ENCODE data around the gene NDUFB6.

Gene NDUFB6

DNA sequence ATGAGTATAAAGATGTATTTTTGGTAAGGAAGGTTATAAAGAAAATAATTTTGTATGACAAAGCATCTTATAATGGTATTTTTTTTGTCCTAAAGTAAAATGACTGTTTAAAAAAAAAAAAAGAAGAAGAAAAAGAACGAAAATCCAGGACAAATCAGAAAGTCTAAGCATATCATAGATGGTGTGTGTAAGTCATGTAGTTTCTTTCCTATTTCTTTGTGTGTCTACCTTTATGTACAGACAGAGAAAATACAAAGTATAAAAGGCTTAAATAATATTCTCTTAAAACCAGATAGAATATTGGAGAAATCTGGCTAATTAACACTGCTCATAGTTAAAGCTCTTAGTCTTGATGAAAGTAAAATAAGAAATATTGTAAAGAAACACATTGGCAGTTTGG is 54.7 kb downstream of the NDUFB6 start:
- Histone ChIP-seq H2AFZ (ENCODE audit: low read length) (no peak overlapping the region), H3K9me3 (replicated peaks; ENCODE audit: insufficient read depth, low read length) (no peaks in the 10 kb centered on the region; the same call in 1 of the 2 replicates)
- DNase-seq = no peak

DNA sequence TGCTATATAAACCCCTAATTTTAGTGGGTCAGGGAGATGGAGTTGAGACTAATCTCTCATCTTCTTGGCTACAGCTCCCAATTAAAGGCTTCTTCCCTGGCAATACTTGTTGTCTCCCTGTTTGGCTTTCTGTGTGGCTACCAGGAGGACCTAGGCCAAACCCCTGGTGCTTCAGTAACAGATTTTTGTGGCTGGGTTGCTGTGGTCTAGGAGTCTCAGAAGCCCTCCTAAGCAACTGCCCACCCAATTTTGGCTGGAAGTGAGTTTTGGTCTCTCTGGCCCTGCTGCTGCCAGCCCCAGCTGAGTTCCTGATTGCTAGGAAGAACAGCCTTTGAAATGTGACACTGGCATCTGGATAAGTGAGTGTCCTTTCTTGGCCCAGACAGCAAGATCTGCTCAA is 56.7 kb downstream of the NDUFB6 start:
- Histone ChIP-seq H3K4me2 (ENCODE audit: low read depth, low read length) (no peak overlapping the region), H3F3A (ENCODE audit: insufficient read depth, low read length) (no peaks in the 10 kb centered on the region), H3K9me3 (replicated peaks; ENCODE audit: insufficient read depth, low read length) (no peaks in the 10 kb centered on the region; the same call in 1 of the 2 replicates), H3K4me3 (ENCODE audit: low read length) (no peak overlapping the region), H3K27me3 (replicated peaks; ENCODE audit: insufficient read depth, low read length) (no peaks in the 10 kb centered on the region), H3K27ac (ENCODE audit: low read length) (no peak overlapping the region), H3K9me2 (replicated peaks; ENCODE audit: insufficient read depth, low read length) (no peaks in the 10 kb centered on the region), H3K36me3 (replicated peaks; ENCODE audit: insufficient read depth, low read length) (no peaks in the 10 kb centered on the region; the same call in 1 of the 2 replicates), H4K20me1 (ENCODE audit: insufficient read depth, low read length) (no peaks in the 10 kb centered on the region), H3K4me1 (ENCODE audit: low read length) (no peaks in the 10 kb centered on the region), H3K79me2 (ENCODE audit: low read length) (no peaks in the 10 kb centered on the region), H3K9ac (ENCODE audit: low read length) (no peak overlapping the region), H2AFZ (ENCODE audit: low read length) (no peak overlapping the region)
- TF ChIP-seq, protein P1, sequence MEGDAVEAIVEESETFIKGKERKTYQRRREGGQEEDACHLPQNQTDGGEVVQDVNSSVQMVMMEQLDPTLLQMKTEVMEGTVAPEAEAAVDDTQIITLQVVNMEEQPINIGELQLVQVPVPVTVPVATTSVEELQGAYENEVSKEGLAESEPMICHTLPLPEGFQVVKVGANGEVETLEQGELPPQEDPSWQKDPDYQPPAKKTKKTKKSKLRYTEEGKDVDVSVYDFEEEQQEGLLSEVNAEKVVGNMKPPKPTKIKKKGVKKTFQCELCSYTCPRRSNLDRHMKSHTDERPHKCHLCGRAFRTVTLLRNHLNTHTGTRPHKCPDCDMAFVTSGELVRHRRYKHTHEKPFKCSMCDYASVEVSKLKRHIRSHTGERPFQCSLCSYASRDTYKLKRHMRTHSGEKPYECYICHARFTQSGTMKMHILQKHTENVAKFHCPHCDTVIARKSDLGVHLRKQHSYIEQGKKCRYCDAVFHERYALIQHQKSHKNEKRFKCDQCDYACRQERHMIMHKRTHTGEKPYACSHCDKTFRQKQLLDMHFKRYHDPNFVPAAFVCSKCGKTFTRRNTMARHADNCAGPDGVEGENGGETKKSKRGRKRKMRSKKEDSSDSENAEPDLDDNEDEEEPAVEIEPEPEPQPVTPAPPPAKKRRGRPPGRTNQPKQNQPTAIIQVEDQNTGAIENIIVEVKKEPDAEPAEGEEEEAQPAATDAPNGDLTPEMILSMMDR (IDR thresholded peaks at IDR 0.05; ENCODE audit: low read length) = no peak
- TF ChIP-seq EZH2 (optimal IDR thresholded peaks at IDR 0.05; ENCODE audit: low read depth, low read length) (no peak), EZH2phosphoT487 (IDR thresholded peaks at IDR 0.05; ENCODE audit: low read length) (no peak)
- no peak for DNase-seq

More for the DNA sequence above, 54.7 kb downstream of the NDUFB6 start:
- Histone ChIP-seq H3K9ac (ENCODE audit: low read length) (no peak overlapping the region), H3K79me2 (ENCODE audit: low read length) (no peaks in the 10 kb centered on the region), H3K27ac (ENCODE audit: low read length) (no peak overlapping the region), H3F3A (ENCODE audit: insufficient read depth, low read length) (no peaks in the 10 kb centered on the region), H3K9me2 (replicated peaks; ENCODE audit: insufficient read depth, low read length) (no peaks in the 10 kb centered on the region), H3K4me1 (ENCODE audit: low read length) (no peaks in the 10 kb centered on the region), H3K27me3 (replicated peaks; ENCODE audit: insufficient read depth, low read length) (no peaks in the 10 kb centered on the region), H3K4me2 (ENCODE audit: low read depth, low read length) (no peak overlapping the region), H3K36me3 (replicated peaks; ENCODE audit: insufficient read depth, low read length) (no peaks in the 10 kb centered on the region; the same call in 1 of the 2 replicates), H3K4me3 (ENCODE audit: low read length) (no peak overlapping the region), H4K20me1 (ENCODE audit: insufficient read depth, low read length) (no peaks in the 10 kb centered on the region)
- TF ChIP-seq EZH2 (optimal IDR thresholded peaks at IDR 0.05; ENCODE audit: low read depth, low read length) (no peak), EZH2phosphoT487 (IDR thresholded peaks at IDR 0.05; ENCODE audit: low read length) (no peak)
- TF ChIP-seq, protein P1 (IDR thresholded peaks at IDR 0.05; ENCODE audit: low read length) = no peak

DNA sequence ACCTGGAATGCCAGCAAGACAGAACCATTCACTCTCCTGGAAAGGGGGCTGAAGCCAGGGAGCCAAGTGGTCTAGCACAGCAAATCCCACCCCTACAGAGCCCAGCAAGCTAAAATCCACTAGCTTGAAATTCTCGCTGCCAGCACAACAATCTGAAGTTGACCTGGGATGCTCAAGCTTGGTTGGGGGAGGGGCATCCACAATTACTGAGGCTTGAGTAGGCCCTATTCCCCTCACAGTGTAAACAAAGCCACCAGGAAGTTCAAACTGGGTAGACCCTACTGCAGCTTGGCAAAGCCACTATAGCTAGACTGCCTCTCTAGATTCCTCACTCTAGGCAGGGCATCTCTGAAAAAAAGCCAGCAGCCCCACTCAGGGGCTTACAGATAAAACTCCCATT is 64.2 kb downstream of the NDUFB6 start:
- H3K4me2 ChIP-seq (ENCODE audit: low read depth, low read length) = no peak overlapping the region
- no peak overlapping the region for H3K4me3 ChIP-seq (ENCODE audit: low read length)
- no peaks in the 10 kb centered on the region for H3K36me3 ChIP-seq (replicated peaks; ENCODE audit: insufficient read depth, low read length)
- no peak overlapping the region for H3K27ac ChIP-seq (ENCODE audit: low read length)
- H3K9me3 ChIP-seq (replicated peaks; ENCODE audit: insufficient read depth, low read length) = no peaks in the 10 kb centered on the region
- H4K20me1 ChIP-seq (ENCODE audit: insufficient read depth, low read length) = no peaks in the 10 kb centered on the region
- H2AFZ ChIP-seq (ENCODE audit: low read length) = no peak overlapping the region
- TF ChIP-seq EZH2 (optimal IDR thresholded peaks at IDR 0.05; ENCODE audit: low read depth, low read length) (no peak), EZH2phosphoT487 (IDR thresholded peaks at IDR 0.05; ENCODE audit: low read length) (no peak)
- TF ChIP-seq, protein P1 (IDR thresholded peaks at IDR 0.05; ENCODE audit: low read length) = no peak
- no peaks in the 10 kb centered on the region for H3K79me2 ChIP-seq (ENCODE audit: low read length)
- H3K9ac ChIP-seq (ENCODE audit: low read length) = no peak overlapping the region
- no peaks in the 10 kb centered on the region for H3K9me2 ChIP-seq (replicated peaks; ENCODE audit: insufficient read depth, low read length)
- H3K27me3 ChIP-seq (replicated peaks; ENCODE audit: insufficient read depth, low read length) = no peaks in the 10 kb centered on the region
- H3K4me1 ChIP-seq (ENCODE audit: low read length) = no peaks in the 10 kb centered on the region
- no peak for DNase-seq
- no peaks in the 10 kb centered on the region for H3F3A ChIP-seq (ENCODE audit: insufficient read depth, low read length)

Data from MM.1S (cell line).